Lung (tissue), 12 donors: ENCODE data around the gene HS6ST2. TPM values are rescaled to one million over a fixed set of nuclear protein-coding genes. Genes with fewer than 3 reads are reported as not detected.

Source experiments
- ATAC-seq: fragments of 200-7000 bp; cut with Tn5 transposase; one replicate; pipeline ENCODE4 v1.9.1; 2020; ENCODE audit warnings: moderate number of reproducible peaks; ENCODE audit not compliant: insufficient read depth, low FRiP score
- DNase-seq, 3 donors: peaks; one replicate each; pipeline ENCODE4 v3.0.0-alpha.2; 2013 to 2017
- H3K27ac ChIP-seq, 2 donors: one replicate each; pipeline ENCODE4 v1.5.1; 2013; ENCODE audit warnings: mild to moderate bottlenecking in 2 of 2, moderate library complexity in 2 of 2, control low read depth in 1 of 2, inconsistent platforms in 1 of 2, low read depth in 1 of 2, low read length in 1 of 2
- H3K27me3 ChIP-seq, 3 donors: one replicate each; pipeline ENCODE4 v1.5.1; 2013; ENCODE audit warnings: low read length in 2 of 3; ENCODE audit not compliant: control insufficient read depth in 3 of 3, insufficient read depth in 3 of 3
- H3K36me3 ChIP-seq, 4 donors: one replicate each; pipeline ENCODE4 v1.5.1; 2013; ENCODE audit warnings: low read length in 4 of 4, mild to moderate bottlenecking in 1 of 4, moderate library complexity in 1 of 4; ENCODE audit not compliant: control insufficient read depth in 4 of 4, insufficient read depth in 4 of 4
- H3K4me1 ChIP-seq, 5 donors: one replicate each; pipeline ENCODE4 v1.5.1; 2013; ENCODE audit warnings: low read length in 5 of 5, mild to moderate bottlenecking in 2 of 5, moderate library complexity in 1 of 5; ENCODE audit not compliant: control insufficient read depth in 5 of 5, insufficient read depth in 5 of 5
- H3K4me3 ChIP-seq: one replicate; pipeline ENCODE4 v1.5.1; 2013; ENCODE audit warnings: mild to moderate bottlenecking, control low read depth, moderate library complexity
- H3K9ac ChIP-seq, 2 donors: one replicate each; pipeline ENCODE4 v1.5.1; 2013; ENCODE audit warnings: low read length in 2 of 2, control low read depth in 1 of 2; ENCODE audit not compliant: insufficient read depth in 1 of 2
- H3K9me3 ChIP-seq, 4 donors: one replicate each; pipeline ENCODE4 v1.5.1; 2013; ENCODE audit warnings: low read length in 3 of 4, mild to moderate bottlenecking in 1 of 4, moderate library complexity in 1 of 4; ENCODE audit not compliant: control insufficient read depth in 4 of 4, insufficient read depth in 3 of 4
- CTCF ChIP-seq: IDR thresholded peaks from 2 replicates; pipeline ENCODE4 v1.5.1; 2012; ENCODE audit warnings: mild to moderate bottlenecking; ENCODE audit errors: control extremely low read depth, extremely low read depth
- WGBS, 2 donors: extraction: QIAGEN DNeasy Blood & Tissue Kit; methylation state at CpG; one replicate each; pipeline ENCODE4 v1.1.7; 2013; 5-methylcytosine and 5-hydroxymethylcytosine counted together
- polyA plus RNA-seq, 2 donors: library from polyadenylated mRNA; stranded (reverse); fragments of 200-250 nt; gene quantifications; one replicate each; pipeline ENCODE4 v1.2.1, GENCODE V29; 2013
- total RNA-seq, 2 donors: library from RNA; depleted of rRNA in 1 of 2; stranded (reverse); fragments of >200 nt in 1 of 2; gene quantifications; one replicate each; pipeline ENCODE4 v1.2.1, GENCODE V29; 2014 to 2021
- donor health status: control.
- donor health status: control.
- donor health status: Bipolar disorder and iron deficiency.
- donor health status: healthy.
- donor health status: DM: yes; HTN: yes; CAD: no.

The HS6ST2 gene
- total and polyA plus RNA-seq, 4 donors: 0.28 to 14.3 (median 2.2) TPM

- Histone ChIP-seq H3K36me3 (no peaks in the 10 kb centered on the region), H3K9ac (no peak overlapping the region), H3K4me3 (no peak overlapping the region), H3K27ac (no peak overlapping the region), H3K9me3 (no peaks in the 10 kb centered on the region), H3K27me3 (peaks cover 0 to 29% (median 3%) of the 10 kb centered on the region in 3 donors), H3K4me1 (no peaks in the 10 kb centered on the region)
- ATAC-seq (no peak), DNase-seq (no peak)
- WGBS, 2 donors: 40 to 81% methylated on average over 1 of the region's 1 CpG
- no peak for TF ChIP-seq CTCF
Observed at GRCh38 chrX:132744470-132744869, 214.0 kb downstream of the HS6ST2 start.

GRCh38 chrX:132743086-132743485, 215.3 kb downstream of the HS6ST2 start:
- WGBS, 2 donors: 75 to 93% methylated on average over 3 of the region's 3 CpGs
- Histone ChIP-seq H3K27me3 (peaks cover 0 to 29% (median 8%) of the 10 kb centered on the region in 3 donors), H3K4me1 (no peaks in the 10 kb centered on the region), H3K9me3 (no peaks in the 10 kb centered on the region), H3K4me3 (no peak overlapping the region), H3K36me3 (no peaks in the 10 kb centered on the region), H3K27ac (no peak overlapping the region), H3K9ac (no peak overlapping the region)
- ATAC-seq (no peak), DNase-seq (no peak)
- no peak for TF ChIP-seq CTCF

DNA sequence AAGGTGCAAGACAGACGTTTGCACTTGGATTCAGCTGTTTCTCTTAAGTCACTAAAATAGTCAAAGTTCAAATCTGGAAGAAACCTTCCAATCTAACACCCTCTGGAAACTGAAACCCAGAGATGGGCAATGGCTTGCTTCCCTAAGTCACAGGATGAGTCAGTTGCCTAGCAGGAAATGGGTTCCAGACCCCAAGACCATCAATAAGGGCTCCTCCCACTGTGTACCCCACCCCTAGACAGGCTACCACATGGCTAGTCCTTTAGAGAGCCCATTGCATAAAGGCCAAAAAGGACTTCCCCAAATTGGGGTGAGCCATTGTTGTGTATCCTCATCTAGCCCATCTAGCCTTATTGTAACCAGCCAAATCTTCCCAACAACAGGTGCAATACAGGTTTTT, 216.2 kb downstream of the HS6ST2 start:
- H3K4me1 ChIP-seq: peaks cover 0 to 1% (median 0%) of the 10 kb centered on the region in 5 donors
- no peaks in the 10 kb centered on the region for H3K9me3 ChIP-seq
- no peak overlapping the region for H3K4me3 ChIP-seq
- no peak for DNase-seq
- no peak for TF ChIP-seq CTCF
- no peaks in the 10 kb centered on the region for H3K36me3 ChIP-seq
- peaks cover 0 to 37% (median 12%) of the 10 kb centered on the region in 3 donors for H3K27me3 ChIP-seq
- ATAC-seq: no peak
- H3K27ac ChIP-seq: no peak overlapping the region
- H3K9ac ChIP-seq: no peak overlapping the region
- 27 to 44% methylated on average over 1 of the region's 1 CpG for WGBS, 2 donors

GRCh38 chrX:132741689-132742088, 216.7 kb downstream of the HS6ST2 start:
- ATAC-seq: no peak
- Histone ChIP-seq H3K4me3 (no peak overlapping the region), H3K27me3 (peaks cover 0 to 40% (median 12%) of the 10 kb centered on the region in 3 donors), H3K36me3 (no peaks in the 10 kb centered on the region), H3K9me3 (no peaks in the 10 kb centered on the region), H3K9ac (no peak overlapping the region), H3K4me1 (peaks cover 0 to 1% (median 0%) of the 10 kb centered on the region in 5 donors), H3K27ac (no peak overlapping the region)
- no peak for TF ChIP-seq CTCF
- WGBS, 2 donors: 64 to 80% methylated on average over 2 of the region's 2 CpGs
- no peak for DNase-seq
